Adrenal gland (tissue), 5 donors: ENCODE data around the gene UQCRC1.

Experiments
- CTCF ChIP-seq, 6 experiments: fragments of 450-650 bp in 4 of 6; fragments of 200-600 bp in 2 of 6; sonication (generic) in 1 of 6; IDR thresholded peaks; 1 replicate in 5 of 6; 2 replicates in 1 of 6; pipeline versions ENCODE4 v1.5.1 to v1.8.0; 2016 to 2021; ENCODE audit warnings: antibody characterized with exemption in 6 of 6, mild to moderate bottlenecking in 2 of 6, moderate library complexity in 1 of 6
- POLR2A ChIP-seq, 2 donors: fragments of 450-650 bp; IDR thresholded peaks; one replicate each; pipeline ENCODE4 v1.6.1; 2017; ENCODE audit warnings: antibody characterized with exemption in 2 of 2, mild to moderate bottlenecking in 2 of 2, moderate library complexity in 1 of 2
- donor health status: DM: no; HTN: no; CAD: no.

GRCh38 chr3:48612309-48612708, 2.9 kb upstream of the UQCRC1 start:
- TF ChIP-seq POLR2A (IDR thresholded peaks at IDR 0.05) (no peak), CTCF (IDR thresholded peaks at IDR 0.05) (no peak)
